Measurements from ENCODE around the gene IKZF2. TPM values are rescaled to one million over a fixed set of nuclear protein-coding genes. Genes with fewer than 3 reads are reported as not detected.
"Not testable (repeated sequence)": the region's sequence is repeated elsewhere in the genome, so short reads cannot be mapped to it uniquely, and the experiment has no call there.

IKZF2 gene
- total and polyA plus RNA-seq, 2 experiments from 2014 or later, result 2.6 to 10.1 TPM

GRCh38 chr2:213020913-213021312 lies 130.5 kb downstream of the IKZF2 start:
- H3K27me3 Mint-ChIP-seq (ENCODE audit: insufficient read depth, low read depth, poor library complexity); H3K4me1 Mint-ChIP-seq; H2AFZ ChIP-seq: not testable (repeated sequence)

GRCh38 chr2:213020268-213020667 lies 131.1 kb downstream of the IKZF2 start:
- no peaks in the 10 kb centered on the region for H3K4me1 ChIP-seq (ENCODE audit: insufficient read depth)
- no peaks in the 10 kb centered on the region for H3K9me2 ChIP-seq (ENCODE audit: insufficient read depth)
- no peak overlapping the region for H3K4me2 ChIP-seq
- ATAC-seq, result no peak
- no peak overlapping the region for H3K4me3 Mint-ChIP-seq
- H3K79me2 ChIP-seq (replicated peaks; ENCODE audit: insufficient read depth), result no peaks in the 10 kb centered on the region
- no peaks in the 10 kb centered on the region for H3K27me3 Mint-ChIP-seq (ENCODE audit: insufficient read depth, low read depth, poor library complexity)
- no peaks in the 10 kb centered on the region for H3K9me3 Mint-ChIP-seq
- H3K27ac Mint-ChIP-seq, result no peak overlapping the region
- H3K36me3 Mint-ChIP-seq (ENCODE audit: low read depth), result no peaks in the 10 kb centered on the region
- H3K27ac ChIP-seq (ENCODE audit: low read depth), result no peak overlapping the region
- no peaks in the 10 kb centered on the region for H3F3A ChIP-seq (replicated peaks; ENCODE audit: low read depth)
- no peaks in the 10 kb centered on the region for H3K27me3 ChIP-seq (ENCODE audit: insufficient read depth)
- H4K20me1 ChIP-seq (replicated peaks; ENCODE audit: insufficient read depth), result no peaks in the 10 kb centered on the region
- H3K36me3 ChIP-seq (ENCODE audit: insufficient read depth), result no peaks in the 10 kb centered on the region
- no peak overlapping the region for H3K4me3 ChIP-seq
- no peak overlapping the region for H2AFZ ChIP-seq
- no peak for DNase-seq (ENCODE audit: low spot score)
- H3K4me1 Mint-ChIP-seq, result no peaks in the 10 kb centered on the region
- no peak for TF ChIP-seq STAT1 (IDR thresholded peaks at IDR 0.05; ENCODE audit: unreplicated experiment)
- TF ChIP-seq ZNF462 (CRISPR knock-in tag; IDR thresholded peaks at IDR 0.05), result no peak
- no peak for TF ChIP-seq ZNF114 (CRISPR knock-in tag; IDR thresholded peaks at IDR 0.05)

More at GRCh38 chr2:213020913-213021312, 130.5 kb downstream of the IKZF2 start:
- H3K4me3 Mint-ChIP-seq; H3K27ac ChIP-seq (ENCODE audit: low read depth); H3K27me3 ChIP-seq (ENCODE audit: insufficient read depth); H4K20me1 ChIP-seq (replicated peaks; ENCODE audit: insufficient read depth); H3K4me1 ChIP-seq (ENCODE audit: insufficient read depth); H3K9me2 ChIP-seq (ENCODE audit: insufficient read depth); H3K36me3 Mint-ChIP-seq (ENCODE audit: low read depth); H3K4me3 ChIP-seq; H3F3A ChIP-seq (replicated peaks; ENCODE audit: low read depth); H3K79me2 ChIP-seq (replicated peaks; ENCODE audit: insufficient read depth); H3K9me3 Mint-ChIP-seq; DNase-seq (ENCODE audit: low spot score); H3K27ac Mint-ChIP-seq; H3K36me3 ChIP-seq (ENCODE audit: insufficient read depth); H3K4me2 ChIP-seq; ATAC-seq: not testable (repeated sequence)
